ENCODE measurements around the gene APOC4.

DNA sequence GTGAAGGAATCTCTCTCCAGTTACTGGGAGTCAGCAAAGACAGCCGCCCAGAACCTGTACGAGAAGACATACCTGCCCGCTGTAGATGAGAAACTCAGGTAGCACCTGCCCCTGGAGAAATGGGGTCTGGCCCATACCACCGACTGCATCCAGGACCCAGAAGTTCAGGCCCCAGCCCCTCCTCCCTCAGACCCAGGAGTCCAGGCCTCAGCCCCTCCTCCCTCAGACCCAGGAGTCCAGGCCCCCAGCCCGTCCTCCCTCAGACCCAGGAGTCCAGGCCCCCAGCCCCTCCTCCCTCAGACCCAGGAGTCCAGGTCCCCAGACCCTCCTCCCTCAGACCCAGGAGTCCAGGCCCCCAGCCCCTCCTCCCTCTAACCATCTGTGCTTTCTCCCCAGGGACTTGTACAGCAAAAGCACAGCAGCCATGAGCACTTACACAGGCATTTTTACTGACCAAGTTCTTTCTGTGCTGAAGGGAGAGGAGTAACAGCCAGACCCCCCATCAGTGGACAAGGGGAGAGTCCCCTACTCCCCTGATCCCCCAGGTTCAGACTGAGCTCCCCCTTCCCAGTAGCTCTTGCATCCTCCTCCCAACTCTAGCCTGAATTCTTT lies 6.8 kb downstream of the APOC4 start:
- TF ChIP-seq POLR2A (IDR thresholded peaks at IDR 0.05), result no peak
- TF ChIP-seq, protein P1, sequence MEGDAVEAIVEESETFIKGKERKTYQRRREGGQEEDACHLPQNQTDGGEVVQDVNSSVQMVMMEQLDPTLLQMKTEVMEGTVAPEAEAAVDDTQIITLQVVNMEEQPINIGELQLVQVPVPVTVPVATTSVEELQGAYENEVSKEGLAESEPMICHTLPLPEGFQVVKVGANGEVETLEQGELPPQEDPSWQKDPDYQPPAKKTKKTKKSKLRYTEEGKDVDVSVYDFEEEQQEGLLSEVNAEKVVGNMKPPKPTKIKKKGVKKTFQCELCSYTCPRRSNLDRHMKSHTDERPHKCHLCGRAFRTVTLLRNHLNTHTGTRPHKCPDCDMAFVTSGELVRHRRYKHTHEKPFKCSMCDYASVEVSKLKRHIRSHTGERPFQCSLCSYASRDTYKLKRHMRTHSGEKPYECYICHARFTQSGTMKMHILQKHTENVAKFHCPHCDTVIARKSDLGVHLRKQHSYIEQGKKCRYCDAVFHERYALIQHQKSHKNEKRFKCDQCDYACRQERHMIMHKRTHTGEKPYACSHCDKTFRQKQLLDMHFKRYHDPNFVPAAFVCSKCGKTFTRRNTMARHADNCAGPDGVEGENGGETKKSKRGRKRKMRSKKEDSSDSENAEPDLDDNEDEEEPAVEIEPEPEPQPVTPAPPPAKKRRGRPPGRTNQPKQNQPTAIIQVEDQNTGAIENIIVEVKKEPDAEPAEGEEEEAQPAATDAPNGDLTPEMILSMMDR (IDR thresholded peaks at IDR 0.05), result no peak
